ENCODE data around the gene SULT2B1.

SULT2B1 gene

GRCh38 chr19:48634424-48635262 lies 82.7 kb downstream of the SULT2B1 start:
- peak; percentile 87 for DNase-seq (ENCODE audit: low read depth)

- peak; percentile 73 for DNase-seq (ENCODE audit: low read depth)
These were observed 83.4 kb downstream of the SULT2B1 start for GRCh38 chr19:48635263-48635965.

GRCh38 chr19:48635966-48636858 lies 84.2 kb downstream of the SULT2B1 start:
- no peak for DNase-seq (ENCODE audit: low read depth)

GRCh38 chr19:48636859-48637448 lies 85.0 kb downstream of the SULT2B1 start, which contains the start of gene DBP:
Gene DBP, minus strand, starts transcription at chr19:48637379. Its CDS starts 385 bp downstream, at chr19:48636994.
- DNase-seq (ENCODE audit: low read depth): no peak

GRCh38 chr19:48637449-48637947 lies 85.5 kb downstream of the SULT2B1 start:
- DNase-seq (ENCODE audit: low read depth): peak; percentile 99

- peak; percentile 67 for DNase-seq (ENCODE audit: low read depth)
These were observed 86.2 kb downstream of the SULT2B1 start for GRCh38 chr19:48637948-48638830.

- no peak for DNase-seq (ENCODE audit: low read depth)
These were observed 86.9 kb downstream of the SULT2B1 start for GRCh38 chr19:48638831-48639381.

GRCh38 chr19:48639483-48640375 lies 87.8 kb downstream of the SULT2B1 start:
- DNase-seq (ENCODE audit: low read depth): no peak

- DNase-seq (ENCODE audit: low read depth): no peak
These were observed 89.9 kb downstream of the SULT2B1 start for GRCh38 chr19:48641850-48642249.

- no peak for DNase-seq (ENCODE audit: low read depth)
These were observed 90.9 kb downstream of the SULT2B1 start for GRCh38 chr19:48642862-48643261.

- no peak for DNase-seq (ENCODE audit: low read depth)
These were observed 92.4 kb downstream of the SULT2B1 start for GRCh38 chr19:48644355-48644754.

GRCh38 chr19:48644839-48645619 lies 93.1 kb downstream of the SULT2B1 start:
- peak; percentile 60 for DNase-seq (ENCODE audit: low read depth)

GRCh38 chr19:48645620-48646000 lies 93.6 kb downstream of the SULT2B1 start:
- no peak for DNase-seq (ENCODE audit: low read depth)

- peak; percentile 88 for DNase-seq (ENCODE audit: low read depth)
These were observed 94.2 kb downstream of the SULT2B1 start, which contains the start of gene CA11 for GRCh38 chr19:48646001-48646721. Gene CA11, minus strand, starts transcription at chr19:48646187. Its CDS starts 555 bp downstream, at chr19:48645632.

- DNase-seq (ENCODE audit: low read depth): no peak
These were observed 94.8 kb downstream of the SULT2B1 start for GRCh38 chr19:48646722-48647216.

GRCh38 chr19:48648134-48648533 lies 96.2 kb downstream of the SULT2B1 start:
- DNase-seq (ENCODE audit: low read depth): no peak

Data from activated T-helper 9 cell treated with anti-CD3 and anti-CD28 coated beads, Interleukin-2, amount 50 U/mL, for 16 hours (primary cell).